Gastrocnemius medialis (tissue), 4 donors: Measurements from ENCODE around the gene UBAP1L. TPM values are rescaled to one million over a fixed set of nuclear protein-coding genes. Genes with fewer than 3 reads are reported as not detected.
"Not testable (repeated sequence)": the region's sequence is repeated elsewhere in the genome, so short reads cannot be mapped to it uniquely, and the experiment has no call there.

Source experiments
- ATAC-seq, 2 donors: fragments of 150-250 bp; one replicate each; pipeline ENCODE4 v1.9.1; 2016
- DNase-seq, 2 donors: peaks; one replicate each; pipeline ENCODE4 v3.0.0-alpha.2; 2019
- H3K27ac ChIP-seq, 4 donors: fragments of 200-600 bp; sonication (generic); 1 replicate in 1 of 4; 2 replicates in 3 of 4; pipeline ENCODE4 v1.5.1; 2016 to 2018; ENCODE audit warnings: mild to moderate bottlenecking in 2 of 4, moderate library complexity in 1 of 4
- H3K27me3 ChIP-seq, 3 donors: fragments of 200-600 bp; sonication (generic) in 2 of 3; 1 replicate in 1 of 3; 2 replicates in 2 of 3; pipeline versions ENCODE4 v1.5.1 to v1.6.0; 2016 to 2019; ENCODE audit warnings: mild to moderate bottlenecking in 1 of 3, moderate library complexity in 1 of 3
- H3K36me3 ChIP-seq, 2 donors: fragments of 200-600 bp; sonication (generic) in 1 of 2; one replicate each; pipeline ENCODE4 v1.5.1; 2017 to 2018
- H3K4me1 ChIP-seq, 2 donors: fragments of 200-600 bp; sonication (generic) in 1 of 2; one replicate each; pipeline ENCODE4 v1.5.1; 2016 to 2017; ENCODE audit warnings: mild to moderate bottlenecking in 2 of 2
- H3K4me3 ChIP-seq, 4 donors: fragments of 200-600 bp; sonication (generic) in 3 of 4; 1 replicate in 1 of 4; 2 replicates in 3 of 4; pipeline ENCODE4 v1.5.1; 2016 to 2019; ENCODE audit warnings: mild to moderate bottlenecking in 2 of 4
- H3K9me3 ChIP-seq, 3 donors: fragments of 200-600 bp; sonication (generic) in 2 of 3; 1 replicate in 1 of 3; 2 replicates in 2 of 3; pipeline ENCODE4 v1.5.1; 2016 to 2019
- CTCF ChIP-seq, 5 experiments: fragments of 450-650 bp in 3 of 5; fragments of 200-600 bp in 2 of 5; sonication (generic) in 2 of 5; IDR thresholded peaks in 4 of 5; conservative IDR thresholded peaks in 1 of 5; 1 replicate in 4 of 5; 2 replicates in 1 of 5; pipeline ENCODE4 v1.5.1; 2016 to 2019; ENCODE audit warnings: antibody characterized with exemption in 5 of 5, mild to moderate bottlenecking in 3 of 5, moderate library complexity in 3 of 5
- POLR2A ChIP-seq, 2 donors: fragments of 450-650 bp; IDR thresholded peaks; one replicate each; pipeline ENCODE4 v1.6.1; 2017; ENCODE audit warnings: antibody characterized with exemption in 2 of 2, mild to moderate bottlenecking in 2 of 2, moderate library complexity in 2 of 2
- in situ Hi-C, 4 donors: fragments of 200-750 bp; cut with MboI; loops; one replicate each; pipeline versions ENCODE4 v1.15.0 to v1.8.0; 2017; ENCODE audit warnings: low sequenced_read_pairs in 4 of 4
- intact Hi-C: fragments of 100-400 bp; cut with DNase I; formaldehyde crosslinking; loops from one replicate; pipeline ENCODE4 v1.15.1; 2023; ENCODE audit warnings: low total_unique reads
- total RNA-seq, 4 donors: library from RNA; depleted of rRNA; stranded (reverse); fragments of >200 nt; gene quantifications; one replicate each; pipeline versions ENCODE4 v1.1.0 to v1.2.3, GENCODE V29; 2016

Gene UBAP1L
- total RNA-seq, 4 donors from 2014 or later: 0.65 to 3.3 (median 1.4) TPM

GRCh38 chr15:65096481-65097385, 18.3 kb downstream of the UBAP1L start:
- Histone ChIP-seq H3K4me3 (no peak overlapping the region), H3K4me1 (peaks cover 0 to 6% of the 10 kb centered on the region in 2 donors), H3K27me3 (no peaks in the 10 kb centered on the region), H3K27ac (no peak overlapping the region), H3K9me3 (no peaks in the 10 kb centered on the region), H3K36me3 (peaks cover 0 to 37% of the 10 kb centered on the region in 2 donors)
- intact Hi-C loops: no loop called here
- in situ Hi-C loops: loop anchor here in 1 of 4 donors (10.0 kb wide), 1 partner anchor 62 kb away; no protein-coding TSS in a partner anchor
- DNase-seq (no peak), ATAC-seq (no peak)
- TF ChIP-seq POLR2A (IDR thresholded peaks at IDR 0.05) (no peak), CTCF (IDR thresholded peaks at IDR 0.05 in 4 of 5, conservative IDR thresholded peaks at IDR 0.05 in 1 of 5) (no peak)

GRCh38 chr15:65095747-65096104, 19.3 kb downstream of the UBAP1L start:
- no peaks in the 10 kb centered on the region for H3K9me3 ChIP-seq
- DNase-seq (no peak), ATAC-seq (no peak)
- no peak overlapping the region for H3K4me3 ChIP-seq
- H3K27ac ChIP-seq: no peak overlapping the region
- H3K4me1 ChIP-seq: peaks cover 0 to 6% of the 10 kb centered on the region in 2 donors
- H3K36me3 ChIP-seq: peaks cover 0 to 33% of the 10 kb centered on the region in 2 donors
- TF ChIP-seq CTCF (IDR thresholded peaks at IDR 0.05 in 4 of 5, conservative IDR thresholded peaks at IDR 0.05 in 1 of 5): no peak
- no peak for TF ChIP-seq POLR2A (IDR thresholded peaks at IDR 0.05)
- in situ Hi-C loops: loop anchor here in 1 of 4 donors (10.0 kb wide), 1 partner anchor 61 kb away; no protein-coding TSS in a partner anchor
- intact Hi-C loops: no loop called here
- H3K27me3 ChIP-seq: no peaks in the 10 kb centered on the region

GRCh38 chr15:65095011-65095746, 19.8 kb downstream of the UBAP1L start:
- ATAC-seq (no peak), DNase-seq (no peak)
- no peaks in the 10 kb centered on the region for H3K9me3 ChIP-seq
- no peak overlapping the region for H3K27ac ChIP-seq
- peaks cover 0 to 6% of the 10 kb centered on the region in 2 donors for H3K4me1 ChIP-seq
- TF ChIP-seq POLR2A (IDR thresholded peaks at IDR 0.05): no peak
- TF ChIP-seq CTCF (IDR thresholded peaks at IDR 0.05 in 4 of 5, conservative IDR thresholded peaks at IDR 0.05 in 1 of 5): no peak
- H3K27me3 ChIP-seq: no peaks in the 10 kb centered on the region
- H3K36me3 ChIP-seq: peaks cover 0 to 28% of the 10 kb centered on the region in 2 donors
- in situ Hi-C loops (loop anchor here in 1 of 4 donors (10.0 kb wide), 1 partner anchor 60 kb away; no protein-coding TSS in a partner anchor), intact Hi-C loops (no loop called here)
- no peak overlapping the region for H3K4me3 ChIP-seq

- Histone ChIP-seq H3K36me3 (peaks cover 0 to 22% of the 10 kb centered on the region in 2 donors), H3K4me1 (peaks cover 6 to 11% of the 10 kb centered on the region in 2 donors), H3K27ac (no peak overlapping the region), H3K27me3 (no peaks in the 10 kb centered on the region), H3K9me3 (no peaks in the 10 kb centered on the region), H3K4me3 (no peak overlapping the region)
- in situ Hi-C loops (loop anchor here in 1 of 4 donors (10.0 kb wide), 1 partner anchor 60 kb away; no protein-coding TSS in a partner anchor), intact Hi-C loops (no loop called here)
- TF ChIP-seq POLR2A (IDR thresholded peaks at IDR 0.05) (no peak), CTCF (IDR thresholded peaks at IDR 0.05 in 4 of 5, conservative IDR thresholded peaks at IDR 0.05 in 1 of 5) (no peak)
- ATAC-seq: no peak
- no peak for DNase-seq
Measured at GRCh38 chr15:65094294-65094995, 20.6 kb downstream of the UBAP1L start.

GRCh38 chr15:65093793-65094170, 21.2 kb downstream of the UBAP1L start:
- peaks cover 0 to 16% of the 10 kb centered on the region in 2 donors for H3K36me3 ChIP-seq
- ATAC-seq, intact Hi-C loops, H3K27ac ChIP-seq, DNase-seq, H3K9me3 ChIP-seq, H3K27me3 ChIP-seq, H3K4me3 ChIP-seq: not testable (repeated sequence)
- in situ Hi-C loops: loop anchor here in 1 of 4 donors (10.0 kb wide), 1 partner anchor 59 kb away; no protein-coding TSS in a partner anchor
- peaks cover 13 to 17% of the 10 kb centered on the region in 2 donors for H3K4me1 ChIP-seq
